Hepatocyte (in vitro differentiated cells): Measurements from ENCODE around the gene LAMB4.

ENCODE experiments used
- CTCF ChIP-seq: fragments of 200-600 bp; sonication (generic); IDR thresholded peaks from 2 replicates; pipeline ENCODE4 v1.5.1; 2016; ENCODE audit warnings: antibody characterized with exemption, mild to moderate bottlenecking; ENCODE audit not compliant: poor library complexity
- EZH2 ChIP-seq: fragments of 200-600 bp; sonication (generic); IDR thresholded peaks from 2 replicates; pipeline ENCODE4 v1.6.1; 2016; ENCODE audit warnings: antibody characterized with exemption, mild to moderate bottlenecking, borderline replicate concordance
- EZH2phosphoT487 ChIP-seq: fragments of 200-600 bp; sonication (generic); IDR thresholded peaks from one replicate; pipeline ENCODE4 v1.6.1; 2018; ENCODE audit warnings: antibody characterized with exemption, mild to moderate bottlenecking, low read depth, moderate library complexity; ENCODE audit not compliant: unreplicated experiment, severe bottlenecking

- no peak for TF ChIP-seq CTCF
- TF ChIP-seq EZH2phosphoT487 = no peak
- no peak for TF ChIP-seq EZH2
These were observed 30.4 kb downstream of the LAMB4 start for GRCh38 chr7:108099713-108100112.
